ENCODE results near the gene B3GNT8. TPM values are rescaled to one million over a fixed set of nuclear protein-coding genes. Genes with fewer than 3 reads are reported as not detected.

Gene B3GNT8
- total and polyA plus RNA-seq, 2 of the 8 experiments (the other 6 are each of a cell fraction or from before 2014, with no cell fraction given) = 0.67 to 0.86 TPM

- H3K23me2 ChIP-seq (ENCODE audit: low read depth, low read length) = no peaks in the 10 kb centered on the region
- no peak overlapping the region for H2AK5ac ChIP-seq (ENCODE audit: low read depth, low read length)
- H3K4me3 ChIP-seq (ENCODE audit: extremely low read depth in 1 of 4, insufficient read depth in 2 of 4, low read depth in 3 of 4, low read length in 4 of 4) = peak overlapping the region in 1 of 4 experiments; percentile 20; a peak in 1 of 8 replicates
- no peak overlapping the region for H4K5ac ChIP-seq (ENCODE audit: insufficient read length, low read depth, low read length)
- H3K9ac ChIP-seq (replicated peaks in 1 of 4; ENCODE audit: extremely low read depth in 1 of 4, low read depth in 3 of 4, low read length in 3 of 4) = no peak overlapping the region
- no peak overlapping the region for H2AFZ ChIP-seq (ENCODE audit: low read length)
- H3K79me1 ChIP-seq (ENCODE audit: low read depth, low read length) = no peaks in the 10 kb centered on the region
- peak overlapping the region in 1 of 2 experiments; percentile 31; a peak in 1 of 4 replicates for H3K4me2 ChIP-seq (ENCODE audit: insufficient read depth in 1 of 2, low read depth in 2 of 2, low read length in 2 of 2)
- H4K91ac ChIP-seq (replicated peaks; ENCODE audit: insufficient read length, low read length) = no peak overlapping the region
- H3K4ac ChIP-seq (replicated peaks; ENCODE audit: insufficient read length, low read depth, low read length) = no peak overlapping the region
- POLR2A ChIA-PET (ENCODE audit: partially characterized antibody) = interaction anchor here (1.0 kb wide), 2 partner anchors 9 to 115 kb away, joined by 4 read pairs; no protein-coding TSS in a partner anchor
- no peak overlapping the region for H3K56ac ChIP-seq (replicated peaks; ENCODE audit: insufficient read length, low read depth, low read length)
- no peak overlapping the region for H3K14ac ChIP-seq (ENCODE audit: insufficient read length)
- peaks cover 0 to 2% of the 10 kb centered on the region in 2 experiments; a peak in 2 of 4 replicates for H3K9me3 ChIP-seq (ENCODE audit: insufficient read depth in 2 of 2, low read depth in 1 of 2, low read length in 1 of 2)
- no peaks in the 10 kb centered on the region for H3K36me3 ChIP-seq (ENCODE audit: control insufficient read depth in 2 of 4, insufficient read depth in 4 of 4, low read length in 3 of 4)
- no peaks in the 10 kb centered on the region for H3K79me2 ChIP-seq (ENCODE audit: control insufficient read depth in 1 of 2, insufficient read depth in 2 of 2, low read length in 2 of 2)
- no peaks in the 10 kb centered on the region for H4K20me1 ChIP-seq (replicated peaks in 1 of 2; ENCODE audit: control insufficient read depth in 1 of 2, insufficient read depth in 2 of 2, low read length in 2 of 2)
- no peak overlapping the region for H3K27ac ChIP-seq (ENCODE audit: low read depth, low read length)
- FAIRE-seq (peak; percentile 77), DNase-seq (ENCODE audit: low read depth in 1 of 2, low spot score in 2 of 2) (peak; percentile 66 to 90)
- H3K4me1 ChIP-seq (replicated peaks in 1 of 4; ENCODE audit: control insufficient read depth in 3 of 4, insufficient read depth in 4 of 4, low read length in 3 of 4) = no peaks in the 10 kb centered on the region
- 37% methylated on average over 16 of the region's 22 CpGs; no CpG with 5 or more reads in 1 of the 2 experiments for WGBS, 2 experiments (ENCODE audit: extremely low coverage in 1 of 2, insufficient coverage in 1 of 2, insufficient read length in 1 of 2, insufficient replicate concordance in 2 of 2, low coverage in 1 of 2, low lambda C conversion rate in 2 of 2, missing lambda C conversion rate in 1 of 2)
- CTCF ChIA-PET (ENCODE audit: partially characterized antibody) = interaction anchor here (0.6 to 20.4 kb wide), 34 partner anchors 8 to 1057 kb away, joined by 3 to 364 read pairs (median 4); partner anchors contain the start of gene DMAC2
- H2BK120ac ChIP-seq (replicated peaks; ENCODE audit: low read depth, low read length) = no peak overlapping the region
- H2BK20ac ChIP-seq (ENCODE audit: low read length) = no peak overlapping the region
- 0 out of 7 replicates have a peak, but pooled peaks cover 0 to 3% (median 0%) of the 10 kb centered on the region in 4 experiments for H3K27me3 ChIP-seq (replicated peaks in 1 of 4; ENCODE audit: control insufficient read depth in 3 of 4, extremely low read depth in 1 of 4, insufficient read depth in 3 of 4, low read length in 3 of 4)
- no peak overlapping the region for H4K8ac ChIP-seq (ENCODE audit: extremely low read depth, insufficient read depth, low read length)
- H3K18ac ChIP-seq (ENCODE audit: extremely low read depth, low read length) = no peak overlapping the region
- H2BK5ac ChIP-seq (ENCODE audit: low read depth, low read length) = no peak overlapping the region
- H3K23ac ChIP-seq (ENCODE audit: insufficient read length) = no peak overlapping the region
- no peak overlapping the region for H2BK12ac ChIP-seq (ENCODE audit: low read depth, low read length)
- no peak overlapping the region for H2BK15ac ChIP-seq (ENCODE audit: low read length)
- no peak for TF ChIP-seq TAF1 (IDR thresholded peaks at IDR 0.05; ENCODE audit: low read depth, low read length)
Observed at GRCh38 chr19:41449079-41449864, 22.1 kb upstream of the B3GNT8 start.

Data from H1 (cell line).